Loucy (cell line): ENCODE results near the gene CLCNKA.

Experiments
- H2AFZ ChIP-seq: fragments of 200-600 bp; sonication (generic); 2 replicates; pipeline ENCODE4 v1.6.0; 2016; ENCODE audit warnings: antibody characterized with exemption, mild to moderate bottlenecking, low read length, moderate library complexity
- H3F3A ChIP-seq: fragments of 200-600 bp; 2 replicates; pipeline ENCODE4 v1.6.0; 2016; ENCODE audit warnings: antibody characterized with exemption, low read depth, mild to moderate bottlenecking
- H3K27me3 ChIP-seq: fragments of 200-600 bp; sonication (generic); 2 replicates; pipeline ENCODE4 v1.6.1; 2014; ENCODE audit warnings: low read length, mild to moderate bottlenecking; ENCODE audit not compliant: insufficient read depth, poor library complexity, severe bottlenecking
- H3K36me3 ChIP-seq: fragments of 200-600 bp; sonication (generic); 2 replicates; pipeline ENCODE4 v1.6.1; 2016; ENCODE audit warnings: low read length; ENCODE audit not compliant: insufficient read depth
- H3K4me1 ChIP-seq: fragments of 200-600 bp; sonication (generic); 2 replicates; pipeline ENCODE4 v1.5.1; 2014; ENCODE audit warnings: low read length, mild to moderate bottlenecking; ENCODE audit not compliant: insufficient read depth, poor library complexity, severe bottlenecking
- H3K4me2 ChIP-seq: fragments of 200-600 bp; sonication (generic); 2 replicates; pipeline ENCODE4 v1.6.0; 2014; ENCODE audit warnings: antibody characterized with exemption, low read length, low read depth, mild to moderate bottlenecking; ENCODE audit not compliant: poor library complexity, severe bottlenecking
- H3K4me3 ChIP-seq: fragments of 200-600 bp; sonication (generic); 2 replicates; pipeline ENCODE4 v1.5.1; 2014; ENCODE audit warnings: low read length, mild to moderate bottlenecking, mixed read lengths; ENCODE audit not compliant: poor library complexity, severe bottlenecking
- H3K79me2 ChIP-seq: fragments of 200-600 bp; sonication (generic); 2 replicates; pipeline ENCODE4 v1.6.1; 2014; ENCODE audit warnings: low read length; ENCODE audit not compliant: insufficient read depth
- H3K9ac ChIP-seq: fragments of 200-600 bp; sonication (generic); 2 replicates; pipeline ENCODE4 v1.6.0; 2014; ENCODE audit warnings: mild to moderate bottlenecking, low read depth, low read length, moderate library complexity; ENCODE audit not compliant: poor library complexity, severe bottlenecking
- H3K9me2 ChIP-seq: fragments of 200-600 bp; sonication (generic); replicated peaks from 2 replicates; pipeline ENCODE4 v1.6.1; 2016; ENCODE audit warnings: low read depth, low read length, mixed read lengths
- H3K9me3 ChIP-seq: fragments of 200-600 bp; sonication (generic); 2 replicates; pipeline ENCODE4 v1.6.1; 2014; ENCODE audit warnings: mild to moderate bottlenecking, antibody characterized with exemption, low read length, low read depth; ENCODE audit not compliant: insufficient read depth
- H4K20me1 ChIP-seq: fragments of 200-600 bp; sonication (generic); 2 replicates; pipeline ENCODE4 v1.6.0; 2014; ENCODE audit warnings: antibody characterized with exemption, low read length, mild to moderate bottlenecking; ENCODE audit not compliant: insufficient read depth, poor library complexity, severe bottlenecking
- EZH2phosphoT487 ChIP-seq: fragments of 200-600 bp; IDR thresholded peaks from 2 replicates; pipeline ENCODE4 v1.6.1; 2018; ENCODE audit warnings: antibody characterized with exemption, mild to moderate bottlenecking, moderate library complexity, borderline replicate concordance
- TF ChIP-seq, protein P1 (sequence below): fragments of 200-600 bp; sonication (generic); conservative IDR thresholded peaks from 2 replicates; pipeline ENCODE4 v1.5.1; 2014; ENCODE audit warnings: mild to moderate bottlenecking, antibody characterized with exemption, low read length

CLCNKA gene

DNA sequence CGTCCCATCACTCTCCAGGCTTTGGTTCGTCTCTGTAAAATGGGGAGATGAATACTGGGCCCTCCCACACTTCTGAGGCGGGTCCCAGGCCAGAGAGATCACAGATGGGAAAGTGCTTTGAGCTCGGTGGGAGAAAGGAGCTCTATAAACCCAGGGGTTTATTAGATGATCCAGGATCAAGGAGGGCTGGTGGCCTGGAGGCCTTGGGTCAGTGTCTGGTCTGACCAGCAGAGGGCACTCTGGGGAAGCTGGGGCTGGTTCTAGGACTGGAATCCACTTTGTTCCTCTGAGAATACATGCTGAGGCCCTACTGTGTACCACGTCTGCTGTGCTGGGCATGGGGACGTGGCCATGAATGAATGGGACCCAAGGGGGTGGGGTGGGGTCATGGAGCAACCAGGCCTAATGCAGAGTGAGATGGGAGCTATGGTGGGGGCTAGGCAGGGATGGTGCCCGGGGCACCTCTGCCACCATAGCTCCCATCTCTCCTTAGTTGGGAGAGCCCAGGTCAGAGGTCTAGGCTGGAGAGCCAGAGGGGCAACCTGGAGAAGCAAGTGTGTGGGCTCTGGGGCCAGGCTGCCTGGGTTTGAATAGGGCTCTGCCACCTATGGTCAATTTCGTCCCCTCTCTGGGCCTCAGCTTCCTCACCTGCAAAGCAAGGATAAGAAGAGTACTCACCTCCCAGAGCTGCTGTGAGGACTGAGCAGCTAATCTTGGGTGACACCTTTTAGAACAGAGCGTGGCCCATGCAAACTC, 60.6 kb downstream of the CLCNKA start:
- Histone ChIP-seq H3F3A (no peaks in the 10 kb centered on the region), H3K9me2 (no peaks in the 10 kb centered on the region), H4K20me1 (no peaks in the 10 kb centered on the region), H3K9me3 (no peaks in the 10 kb centered on the region), H3K4me3 (no peak overlapping the region), H3K79me2 (no peaks in the 10 kb centered on the region), H3K27me3 (no peaks in the 10 kb centered on the region), H3K36me3 (no peaks in the 10 kb centered on the region), H2AFZ (no peak overlapping the region), H3K4me1 (peaks cover 5% of the 10 kb centered on the region), H3K9ac (no peak overlapping the region), H3K4me2 (no peak overlapping the region)
- TF ChIP-seq, protein P1, sequence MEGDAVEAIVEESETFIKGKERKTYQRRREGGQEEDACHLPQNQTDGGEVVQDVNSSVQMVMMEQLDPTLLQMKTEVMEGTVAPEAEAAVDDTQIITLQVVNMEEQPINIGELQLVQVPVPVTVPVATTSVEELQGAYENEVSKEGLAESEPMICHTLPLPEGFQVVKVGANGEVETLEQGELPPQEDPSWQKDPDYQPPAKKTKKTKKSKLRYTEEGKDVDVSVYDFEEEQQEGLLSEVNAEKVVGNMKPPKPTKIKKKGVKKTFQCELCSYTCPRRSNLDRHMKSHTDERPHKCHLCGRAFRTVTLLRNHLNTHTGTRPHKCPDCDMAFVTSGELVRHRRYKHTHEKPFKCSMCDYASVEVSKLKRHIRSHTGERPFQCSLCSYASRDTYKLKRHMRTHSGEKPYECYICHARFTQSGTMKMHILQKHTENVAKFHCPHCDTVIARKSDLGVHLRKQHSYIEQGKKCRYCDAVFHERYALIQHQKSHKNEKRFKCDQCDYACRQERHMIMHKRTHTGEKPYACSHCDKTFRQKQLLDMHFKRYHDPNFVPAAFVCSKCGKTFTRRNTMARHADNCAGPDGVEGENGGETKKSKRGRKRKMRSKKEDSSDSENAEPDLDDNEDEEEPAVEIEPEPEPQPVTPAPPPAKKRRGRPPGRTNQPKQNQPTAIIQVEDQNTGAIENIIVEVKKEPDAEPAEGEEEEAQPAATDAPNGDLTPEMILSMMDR = peak; percentile 94
- no peak for TF ChIP-seq EZH2phosphoT487

DNA sequence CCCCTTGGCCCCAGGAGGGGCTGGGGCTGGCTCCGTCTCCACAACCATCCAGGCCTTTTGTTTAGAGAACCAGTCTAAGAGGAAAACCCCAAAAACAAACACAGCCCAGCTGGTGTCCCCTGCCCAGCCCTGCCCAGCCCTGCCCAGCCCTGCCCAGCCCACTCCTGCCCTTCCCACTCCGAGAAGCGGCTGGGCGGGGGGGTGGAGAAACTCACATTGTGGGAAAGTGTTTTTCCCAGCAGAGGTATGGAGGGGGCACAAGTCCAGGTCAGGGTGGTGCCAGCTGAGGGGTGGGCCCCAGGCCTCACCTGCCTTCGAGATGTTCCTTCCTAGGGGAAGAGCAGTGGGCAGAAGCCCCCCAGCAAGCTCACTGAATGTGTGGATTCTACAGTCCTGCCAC, 61.6 kb downstream of the CLCNKA start:
- H3K9me2 ChIP-seq = no peaks in the 10 kb centered on the region
- H3K36me3 ChIP-seq = no peaks in the 10 kb centered on the region
- H3K4me2 ChIP-seq = no peak overlapping the region
- H3K4me1 ChIP-seq = peaks cover 5% of the 10 kb centered on the region
- no peak overlapping the region for H3K9ac ChIP-seq
- H4K20me1 ChIP-seq = no peaks in the 10 kb centered on the region
- H3K79me2 ChIP-seq = no peaks in the 10 kb centered on the region
- H2AFZ ChIP-seq = no peak overlapping the region
- H3K27me3 ChIP-seq = no peaks in the 10 kb centered on the region
- TF ChIP-seq EZH2phosphoT487 = no peak
- TF ChIP-seq, protein P1 = no peak
- no peak overlapping the region for H3K4me3 ChIP-seq
- H3K9me3 ChIP-seq = no peaks in the 10 kb centered on the region
- no peaks in the 10 kb centered on the region for H3F3A ChIP-seq
